Esophagus squamous epithelium (tissue), 4 donors: ENCODE data around the gene UMAD1.

Source experiments
- CTCF ChIP-seq, 6 experiments: fragments of 450-650 bp in 4 of 6; fragments of 200-600 bp in 2 of 6; sonication (generic) in 2 of 6; IDR thresholded peaks; one replicate each; pipeline ENCODE4 v1.5.1; 2016 to 2019; ENCODE audit warnings: antibody characterized with exemption in 6 of 6, mild to moderate bottlenecking in 4 of 6, moderate library complexity in 4 of 6
- POLR2A ChIP-seq, 4 donors: fragments of 450-650 bp; IDR thresholded peaks; one replicate each; pipeline ENCODE4 v1.6.1; 2017; ENCODE audit warnings: antibody characterized with exemption in 4 of 4, mild to moderate bottlenecking in 4 of 4, moderate library complexity in 3 of 4

GRCh38 chr7:7919449-7919945 lies 278.9 kb downstream of the UMAD1 start:
- no peak for TF ChIP-seq CTCF (IDR thresholded peaks at IDR 0.05)
- no peak for TF ChIP-seq POLR2A (IDR thresholded peaks at IDR 0.05)
